GM18951 (cell line): ENCODE results near the gene ZNF780A.

Experiments
- POLR2A ChIP-seq: IDR thresholded peaks from 4 replicates; pipeline ENCODE4 v1.6.1; 2011; ENCODE audit warnings: mild to moderate bottlenecking; ENCODE audit not compliant: insufficient read length, insufficient read depth; ENCODE audit errors: extremely low read depth
- in situ Hi-C: fragments of 300-500 bp; cut with MboI; formaldehyde crosslinking; loops from one replicate; pipeline ENCODE4 v1.12.0; 2022; ENCODE audit warnings: low sequenced_read_pairs, mixed read lengths, inconsistent platforms; ENCODE audit not compliant: unreplicated experiment

Gene ZNF780A

GRCh38 chr19:40104754-40105153 is 14.0 kb upstream of the ZNF780A start:
- TF ChIP-seq POLR2A, result no peak
- in situ Hi-C loops, result no loop called here

- in situ Hi-C loops, result no loop called here
- no peak for TF ChIP-seq POLR2A
These were observed 12.9 kb upstream of the ZNF780A start for GRCh38 chr19:40103600-40103999.

- no peak for TF ChIP-seq POLR2A
- in situ Hi-C loops, result no loop called here
These were observed 11.1 kb upstream of the ZNF780A start for GRCh38 chr19:40101813-40102212.

- in situ Hi-C loops, result no loop called here
- no peak for TF ChIP-seq POLR2A
These were observed 2.7 kb upstream of the ZNF780A start for GRCh38 chr19:40093416-40093815.

GRCh38 chr19:40091205-40092129 is 724 bp upstream of the ZNF780A start:
- no peak for TF ChIP-seq POLR2A
- in situ Hi-C loops, result no loop called here

GRCh38 chr19:40089462-40089861 is 1.3 kb downstream of the ZNF780A start:
- in situ Hi-C loops, result no loop called here
- no peak for TF ChIP-seq POLR2A

- TF ChIP-seq POLR2A, result no peak
- in situ Hi-C loops, result no loop called here
These were observed 2.3 kb downstream of the ZNF780A start for GRCh38 chr19:40088299-40089047.

GRCh38 chr19:40084948-40085347 is 5.8 kb downstream of the ZNF780A start:
- no peak for TF ChIP-seq POLR2A
- in situ Hi-C loops, result no loop called here

- in situ Hi-C loops, result no loop called here
- no peak for TF ChIP-seq POLR2A
These were observed 9.3 kb downstream of the ZNF780A start for GRCh38 chr19:40081411-40081810.

- no peak for TF ChIP-seq POLR2A
- in situ Hi-C loops, result no loop called here
These were observed 10.5 kb downstream of the ZNF780A start for GRCh38 chr19:40080289-40080688.

GRCh38 chr19:40078377-40078776 is 12.4 kb downstream of the ZNF780A start:
- in situ Hi-C loops, result no loop called here
- TF ChIP-seq POLR2A, result no peak

- TF ChIP-seq POLR2A, result no peak
- in situ Hi-C loops, result no loop called here
These were observed 20.7 kb downstream of the ZNF780A start for GRCh38 chr19:40070058-40070457.

- in situ Hi-C loops, result no loop called here
- TF ChIP-seq POLR2A, result no peak
These were observed 31.1 kb downstream of the ZNF780A start for GRCh38 chr19:40059624-40060023.

- in situ Hi-C loops, result no loop called here
- no peak for TF ChIP-seq POLR2A
These were observed 33.6 kb downstream of the ZNF780A start for GRCh38 chr19:40057166-40057565.
